Prostate gland (tissue), 2 donors: ENCODE measurements around the gene DDX39B.

Experiments
- CTCF ChIP-seq, 4 experiments: fragments of 200-600 bp in 2 of 4; fragments of 450-650 bp in 2 of 4; sonication (generic) in 2 of 4; IDR thresholded peaks; 1 replicate in 3 of 4; 2 replicates in 1 of 4; pipeline ENCODE4 v1.5.1; 2016 to 2019; ENCODE audit warnings: antibody characterized with exemption in 4 of 4, mild to moderate bottlenecking in 2 of 4, moderate library complexity in 2 of 4
- POLR2A ChIP-seq: fragments of 450-650 bp; IDR thresholded peaks from one replicate; pipeline ENCODE4 v1.6.1; 2016; ENCODE audit warnings: antibody characterized with exemption, mild to moderate bottlenecking
- POLR2AphosphoS5 ChIP-seq: sonication (generic); formaldehyde crosslinking; IDR thresholded peaks from one replicate; pipeline ENCODE4 v1.6.1; 2017; ENCODE audit warnings: antibody characterized with exemption

GRCh38 chr6:31557443-31558317, 15.9 kb upstream of the DDX39B start:
- TF ChIP-seq CTCF (IDR thresholded peaks at IDR 0.05), result no peak
- TF ChIP-seq POLR2A, result no peak
- no peak for TF ChIP-seq POLR2AphosphoS5
